ENCODE data around the gene MAX.
A peak's percentile ranks its signal among the peaks of the same experiment; 100 is the strongest.

The MAX gene

GRCh38 chr14:65102441-65103149 lies at the start of gene MAX:
Gene MAX, minus strand, starts transcription at chr14:65102517. Its CDS starts 178 bp downstream, at chr14:65102339.
- DNase-seq (ENCODE audit: extremely low spot score, insufficient read length, low read depth) (peak; percentile 96), FAIRE-seq (peak; percentile 97)

GRCh38 chr14:65151609-65151956 lies 49.3 kb upstream of the MAX start:
- no peak for DNase-seq (ENCODE audit: extremely low spot score, insufficient read length, low read depth)
- FAIRE-seq: no peak

- DNase-seq (ENCODE audit: extremely low spot score, insufficient read length, low read depth): no peak
- FAIRE-seq: no peak
Measured at GRCh38 chr14:65150898-65151608, 48.7 kb upstream of the MAX start.

- FAIRE-seq (no peak), DNase-seq (ENCODE audit: extremely low spot score, insufficient read length, low read depth) (no peak)
Measured at GRCh38 chr14:65149116-65149515, 46.8 kb upstream of the MAX start.

- DNase-seq (ENCODE audit: extremely low spot score, insufficient read length, low read depth) (no peak), FAIRE-seq (no peak)
Measured at GRCh38 chr14:65144170-65144569, 41.9 kb upstream of the MAX start.

GRCh38 chr14:65142914-65143625 lies 40.8 kb upstream of the MAX start:
- FAIRE-seq (no peak), DNase-seq (ENCODE audit: extremely low spot score, insufficient read length, low read depth) (no peak)

GRCh38 chr14:65142429-65142828 lies 40.1 kb upstream of the MAX start:
- DNase-seq (ENCODE audit: extremely low spot score, insufficient read length, low read depth): no peak
- FAIRE-seq: no peak

GRCh38 chr14:65141523-65141922 lies 39.2 kb upstream of the MAX start:
- no peak for DNase-seq (ENCODE audit: extremely low spot score, insufficient read length, low read depth)
- FAIRE-seq: no peak

- DNase-seq (ENCODE audit: extremely low spot score, insufficient read length, low read depth) (no peak), FAIRE-seq (no peak)
Measured at GRCh38 chr14:65137648-65138307, 35.5 kb upstream of the MAX start.

- no peak for DNase-seq (ENCODE audit: extremely low spot score, insufficient read length, low read depth)
- FAIRE-seq: no peak
Measured at GRCh38 chr14:65134651-65135579, 32.6 kb upstream of the MAX start.

GRCh38 chr14:65132855-65133254 lies 30.5 kb upstream of the MAX start:
- no peak for DNase-seq (ENCODE audit: extremely low spot score, insufficient read length, low read depth)
- no peak for FAIRE-seq

GRCh38 chr14:65131301-65131701 lies 29.0 kb upstream of the MAX start:
- DNase-seq (ENCODE audit: extremely low spot score, insufficient read length, low read depth): no peak

GRCh38 chr14:65128096-65128495 lies 25.8 kb upstream of the MAX start:
- no peak for FAIRE-seq

More at GRCh38 chr14:65131301-65131701, 29.0 kb upstream of the MAX start:
- no peak for FAIRE-seq

GRCh38 chr14:65117769-65118745 lies 15.7 kb upstream of the MAX start:
- no peak for DNase-seq (ENCODE audit: extremely low spot score, insufficient read length, low read depth)
- peak; percentile 33 for FAIRE-seq

More at GRCh38 chr14:65128096-65128495, 25.8 kb upstream of the MAX start:
- no peak for DNase-seq (ENCODE audit: extremely low spot score, insufficient read length, low read depth)

GRCh38 chr14:65115615-65116014 lies 13.3 kb upstream of the MAX start:
- FAIRE-seq (no peak), DNase-seq (ENCODE audit: extremely low spot score, insufficient read length, low read depth) (no peak)

- FAIRE-seq (no peak), DNase-seq (ENCODE audit: extremely low spot score, insufficient read length, low read depth) (no peak)
Measured at GRCh38 chr14:65110525-65110924, 8.2 kb upstream of the MAX start.

GRCh38 chr14:65109357-65109756 lies 7.0 kb upstream of the MAX start:
- FAIRE-seq (no peak), DNase-seq (ENCODE audit: extremely low spot score, insufficient read length, low read depth) (no peak)

- DNase-seq (ENCODE audit: extremely low spot score, insufficient read length, low read depth) (no peak), FAIRE-seq (no peak)
Measured at GRCh38 chr14:65107200-65107599, 4.9 kb upstream of the MAX start.

Data from GM18507 (cell line).